Measurements from ENCODE around the gene FAM13A.

Gene FAM13A

DNA sequence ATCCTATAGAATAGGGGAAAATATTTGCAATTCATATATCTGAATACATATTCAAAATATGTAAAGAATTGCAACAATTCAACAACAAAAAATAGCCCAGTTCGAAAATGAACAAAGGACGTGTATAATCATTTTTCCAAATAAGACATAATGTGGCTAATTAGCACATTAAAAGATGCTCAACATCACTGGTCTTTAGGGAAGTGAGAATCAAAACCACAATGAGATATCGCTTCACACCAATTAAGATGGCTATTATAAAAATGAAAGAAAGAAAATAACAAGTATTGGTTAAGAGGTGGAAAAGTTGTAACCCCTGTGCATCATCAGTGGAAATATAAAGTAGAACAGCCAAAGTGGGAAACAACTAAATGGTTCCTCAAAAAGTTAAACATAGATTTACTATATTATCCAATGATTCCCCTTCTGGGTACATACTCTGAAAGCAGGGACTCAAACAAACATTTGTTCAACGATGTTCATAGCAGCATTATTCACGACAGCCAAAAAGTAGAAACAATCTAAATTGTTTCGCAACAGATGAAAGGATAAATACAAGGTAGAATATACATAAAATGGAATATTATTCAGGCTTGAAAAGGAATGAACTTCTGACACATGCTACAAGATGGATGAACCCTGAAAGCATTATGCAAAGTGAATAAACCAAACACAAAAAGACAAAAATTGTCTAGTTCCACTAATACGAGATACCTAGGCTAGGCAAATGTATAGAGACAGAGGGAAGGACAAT, 12.7 kb downstream of the FAM13A start:
- no peak for DNase-seq (ENCODE audit: low read depth)
- TF ChIP-seq, protein P1, sequence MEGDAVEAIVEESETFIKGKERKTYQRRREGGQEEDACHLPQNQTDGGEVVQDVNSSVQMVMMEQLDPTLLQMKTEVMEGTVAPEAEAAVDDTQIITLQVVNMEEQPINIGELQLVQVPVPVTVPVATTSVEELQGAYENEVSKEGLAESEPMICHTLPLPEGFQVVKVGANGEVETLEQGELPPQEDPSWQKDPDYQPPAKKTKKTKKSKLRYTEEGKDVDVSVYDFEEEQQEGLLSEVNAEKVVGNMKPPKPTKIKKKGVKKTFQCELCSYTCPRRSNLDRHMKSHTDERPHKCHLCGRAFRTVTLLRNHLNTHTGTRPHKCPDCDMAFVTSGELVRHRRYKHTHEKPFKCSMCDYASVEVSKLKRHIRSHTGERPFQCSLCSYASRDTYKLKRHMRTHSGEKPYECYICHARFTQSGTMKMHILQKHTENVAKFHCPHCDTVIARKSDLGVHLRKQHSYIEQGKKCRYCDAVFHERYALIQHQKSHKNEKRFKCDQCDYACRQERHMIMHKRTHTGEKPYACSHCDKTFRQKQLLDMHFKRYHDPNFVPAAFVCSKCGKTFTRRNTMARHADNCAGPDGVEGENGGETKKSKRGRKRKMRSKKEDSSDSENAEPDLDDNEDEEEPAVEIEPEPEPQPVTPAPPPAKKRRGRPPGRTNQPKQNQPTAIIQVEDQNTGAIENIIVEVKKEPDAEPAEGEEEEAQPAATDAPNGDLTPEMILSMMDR (IDR thresholded peaks at IDR 0.05; ENCODE audit: low read length, missing control alignments) = no peak
- no peak overlapping the region for H3K4me3 ChIP-seq (replicated peaks; ENCODE audit: low read depth, low read length)

DNA sequence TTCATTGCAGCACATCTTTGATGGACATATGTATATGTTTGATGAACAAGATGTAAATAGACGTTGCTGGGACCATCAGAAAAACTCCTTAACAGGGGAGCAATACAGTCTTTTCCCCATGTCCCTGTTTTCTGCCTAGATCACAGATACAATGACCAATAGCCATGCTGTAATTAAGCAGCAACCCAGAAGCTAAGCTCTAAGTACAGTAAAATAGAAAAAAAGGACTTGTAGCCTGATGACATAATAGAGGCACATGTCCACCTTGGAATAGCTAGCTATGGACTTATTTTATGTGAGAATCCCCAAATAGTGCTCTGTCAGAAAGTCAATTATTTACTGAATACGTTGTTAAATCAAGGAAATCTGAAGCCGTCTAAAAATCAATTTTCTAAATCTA, 14.9 kb downstream of the FAM13A start:
- TF ChIP-seq, protein P1 (IDR thresholded peaks at IDR 0.05; ENCODE audit: low read length, missing control alignments) = no peak
- no peak for DNase-seq (ENCODE audit: low read depth)
- H3K4me3 ChIP-seq (replicated peaks; ENCODE audit: low read depth, low read length) = no peak overlapping the region

DNA sequence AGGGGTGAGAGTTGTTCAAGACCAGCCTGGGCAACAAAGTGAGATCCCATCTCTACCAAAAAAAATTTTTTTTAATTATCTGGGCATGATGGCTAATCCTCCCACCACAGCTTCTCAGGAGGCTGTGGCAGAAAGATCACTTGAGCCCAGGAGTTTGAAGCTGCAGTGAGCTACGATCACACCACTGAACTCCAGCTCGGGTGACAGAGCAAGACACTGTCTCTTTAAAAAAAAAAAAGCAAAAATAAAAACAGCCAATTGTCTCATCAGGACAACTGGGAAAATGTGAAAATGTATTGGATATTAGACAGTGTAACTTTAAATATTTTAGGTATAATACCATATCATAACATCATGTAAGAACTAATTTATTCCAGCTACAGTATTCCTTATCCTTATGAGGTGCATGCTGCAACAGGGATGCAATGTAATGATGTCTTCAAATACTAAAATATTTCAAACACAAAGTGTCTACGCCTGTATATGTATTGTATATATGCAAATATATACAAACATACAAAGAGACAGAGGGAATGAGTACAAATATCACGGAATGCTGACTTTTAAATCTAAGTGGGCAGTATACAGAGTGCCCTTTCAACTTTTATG, 17.2 kb downstream of the FAM13A start:
- H3K4me3 ChIP-seq (replicated peaks; ENCODE audit: low read depth, low read length) = no peak overlapping the region
- TF ChIP-seq, protein P1 (IDR thresholded peaks at IDR 0.05; ENCODE audit: low read length, missing control alignments) = no peak
- no peak for DNase-seq (ENCODE audit: low read depth)

DNA sequence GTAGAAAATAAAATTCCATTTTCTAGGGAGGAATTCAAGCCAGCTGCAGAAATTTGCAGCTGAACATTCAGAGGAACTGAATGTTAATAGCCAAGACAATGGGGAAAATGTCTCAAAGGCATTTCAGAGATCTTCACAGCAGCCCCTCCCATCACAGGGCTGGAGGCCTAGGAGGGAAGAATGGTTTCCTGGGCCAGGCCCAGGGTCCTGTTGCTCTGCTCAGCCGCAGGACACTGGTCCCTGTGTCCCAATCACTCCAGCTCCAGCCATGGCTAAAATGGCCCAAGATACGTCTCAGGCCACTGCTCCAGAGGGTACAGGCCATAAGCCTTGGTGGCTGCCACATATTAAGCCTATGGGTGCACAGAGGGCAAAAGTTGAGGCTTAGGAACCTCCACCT, 20.4 kb downstream of the FAM13A start:
- no peak overlapping the region for H3K4me3 ChIP-seq (replicated peaks; ENCODE audit: low read depth, low read length)
- no peak for DNase-seq (ENCODE audit: low read depth)
- TF ChIP-seq, protein P1 (IDR thresholded peaks at IDR 0.05; ENCODE audit: low read length, missing control alignments) = no peak

DNA sequence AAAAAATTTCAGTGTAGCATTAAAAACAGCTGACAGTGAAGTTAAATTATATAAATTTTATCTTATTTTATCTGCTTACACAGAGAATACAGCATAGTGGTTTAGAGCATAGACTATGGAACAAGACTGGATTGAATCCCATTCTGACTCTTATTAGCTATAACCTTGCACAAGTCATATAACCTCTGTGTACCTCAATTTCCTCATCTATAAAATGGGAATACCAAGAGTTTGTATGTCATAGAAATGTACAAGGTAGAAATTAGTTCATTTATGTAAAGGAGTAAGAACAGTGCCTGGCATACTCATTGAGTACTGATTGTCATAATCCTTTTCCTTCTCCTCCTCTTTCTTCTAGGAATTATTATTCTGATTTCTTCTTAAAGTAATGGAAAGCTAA, 25.7 kb downstream of the FAM13A start:
- DNase-seq (ENCODE audit: low read depth) = no peak
- TF ChIP-seq, protein P1 (IDR thresholded peaks at IDR 0.05; ENCODE audit: low read length, missing control alignments) = no peak
- no peak overlapping the region for H3K4me3 ChIP-seq (replicated peaks; ENCODE audit: low read depth, low read length)

DNA sequence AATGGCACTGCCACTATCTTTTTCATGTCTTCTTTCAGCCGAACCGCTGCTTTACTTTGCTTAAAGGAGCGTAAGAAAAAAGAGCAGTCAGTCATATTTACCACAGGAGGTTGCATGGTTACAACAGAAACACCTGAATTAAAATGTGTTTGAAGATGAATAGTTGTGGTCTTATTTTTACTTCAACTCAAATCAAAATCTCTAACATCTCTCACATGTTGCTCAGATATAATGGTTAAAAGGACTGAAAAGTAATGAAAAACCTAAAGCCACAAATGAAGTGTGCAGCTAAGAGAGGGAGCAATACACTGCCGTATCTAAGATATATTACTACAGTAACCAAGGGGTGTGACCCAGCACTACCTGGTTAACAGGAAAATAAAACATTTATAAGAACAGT, 27.4 kb downstream of the FAM13A start:
- DNase-seq (ENCODE audit: low read depth) = no peak
- TF ChIP-seq, protein P1 (IDR thresholded peaks at IDR 0.05; ENCODE audit: low read length, missing control alignments) = no peak
- no peak overlapping the region for H3K4me3 ChIP-seq (replicated peaks; ENCODE audit: low read depth, low read length)

DNA sequence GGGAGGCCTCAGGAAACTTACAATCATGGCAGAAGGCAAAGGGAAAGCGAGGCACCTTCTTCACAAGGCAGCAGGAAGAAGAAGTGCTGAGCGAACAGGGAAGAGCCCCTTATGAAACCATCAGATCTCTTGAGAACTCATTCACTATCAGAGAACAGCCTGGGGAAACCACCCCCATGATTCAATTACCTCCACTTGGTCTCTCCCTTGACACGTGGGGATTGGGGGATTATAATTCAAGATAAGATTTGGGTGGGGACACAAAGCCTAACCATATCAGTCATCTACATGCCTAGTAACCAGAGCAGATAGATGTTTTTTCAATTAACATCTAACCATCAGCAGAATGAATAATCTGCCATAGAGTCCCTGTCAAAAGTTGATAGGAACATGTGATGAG, 30.4 kb downstream of the FAM13A start:
- TF ChIP-seq, protein P1 (IDR thresholded peaks at IDR 0.05; ENCODE audit: low read length, missing control alignments) = no peak
- DNase-seq (ENCODE audit: low read depth) = no peak

More for the DNA sequence above, 30.4 kb downstream of the FAM13A start:
- no peak overlapping the region for H3K4me3 ChIP-seq (replicated peaks; ENCODE audit: low read depth, low read length)

Data from fibroblast of pulmonary artery (primary cell).